GM13977 (cell line): Measurements from ENCODE around the gene BARX1.
"Not testable (repeated sequence)": the region's sequence is repeated elsewhere in the genome, so short reads cannot be mapped to it uniquely, and the experiment has no call there.

Source experiments
- DNase-seq: peaks from one replicate; pipeline ENCODE4 v3.0.0; 2012; ENCODE audit warnings: low spot score
- CTCF ChIP-seq: IDR thresholded peaks from 2 replicates; pipeline ENCODE4 v1.5.1; 2012; ENCODE audit warnings: mild to moderate bottlenecking, control low read depth; ENCODE audit not compliant: insufficient read depth; ENCODE audit errors: extremely low read depth, missing control alignments
- in situ Hi-C: fragments of 300-500 bp; cut with MboI; formaldehyde crosslinking; loops from one replicate; pipeline ENCODE4 v1.12.0; 2022; ENCODE audit warnings: low sequenced_read_pairs, low pct_unique_long_range_greater_than_20kb, mixed read lengths, inconsistent platforms; ENCODE audit not compliant: unreplicated experiment

Gene BARX1

GRCh38 chr9:93941493-93941892, 13.7 kb downstream of the BARX1 start:
- no peak for TF ChIP-seq CTCF
- in situ Hi-C loops = no loop called here
- no peak for DNase-seq

GRCh38 chr9:93940951-93941350, 14.2 kb downstream of the BARX1 start:
- in situ Hi-C loops = no loop called here
- TF ChIP-seq CTCF = no peak
- DNase-seq = no peak

- in situ Hi-C loops, DNase-seq: not testable (repeated sequence)
Measured at GRCh38 chr9:93939589-93939988, 15.6 kb downstream of the BARX1 start.

GRCh38 chr9:93937193-93937592, 18.0 kb downstream of the BARX1 start:
- in situ Hi-C loops = no loop called here

GRCh38 chr9:93931905-93932304, 23.2 kb downstream of the BARX1 start:
- no peak for TF ChIP-seq CTCF
- no peak for DNase-seq
- in situ Hi-C loops = no loop called here

More at GRCh38 chr9:93937193-93937592, 18.0 kb downstream of the BARX1 start:
- TF ChIP-seq CTCF = no peak
- no peak for DNase-seq

GRCh38 chr9:93930070-93930469, 25.1 kb downstream of the BARX1 start:
- in situ Hi-C loops = no loop called here
- no peak for DNase-seq
- no peak for TF ChIP-seq CTCF

GRCh38 chr9:93929231-93929630, 25.9 kb downstream of the BARX1 start:
- TF ChIP-seq CTCF = no peak
- DNase-seq = no peak
- in situ Hi-C loops = no loop called here
